ENCODE results near the gene WWOX.

Gene WWOX

GRCh38 chr16:78218279-78218678 is 118.8 kb downstream of the WWOX start:
- TF ChIP-seq SIN3A (IDR thresholded peaks at IDR 0.05; ENCODE audit: borderline replicate concordance, insufficient read depth, low read length) (no peak), TAF1 (IDR thresholded peaks at IDR 0.05; ENCODE audit: borderline replicate concordance, insufficient read depth, low read length) (no peak), FOXP2 (optimal IDR thresholded peaks at IDR 0.05; ENCODE audit: borderline replicate concordance, extremely low read depth, extremely low read length, insufficient read depth) (no peak), REST (IDR thresholded peaks at IDR 0.05; ENCODE audit: insufficient read depth in 1 of 2, low read depth in 2 of 2, low read length in 2 of 2) (no peak), POLR2AphosphoS5 (IDR thresholded peaks at IDR 0.05; ENCODE audit: low read depth, low read length) (no peak)

DNA sequence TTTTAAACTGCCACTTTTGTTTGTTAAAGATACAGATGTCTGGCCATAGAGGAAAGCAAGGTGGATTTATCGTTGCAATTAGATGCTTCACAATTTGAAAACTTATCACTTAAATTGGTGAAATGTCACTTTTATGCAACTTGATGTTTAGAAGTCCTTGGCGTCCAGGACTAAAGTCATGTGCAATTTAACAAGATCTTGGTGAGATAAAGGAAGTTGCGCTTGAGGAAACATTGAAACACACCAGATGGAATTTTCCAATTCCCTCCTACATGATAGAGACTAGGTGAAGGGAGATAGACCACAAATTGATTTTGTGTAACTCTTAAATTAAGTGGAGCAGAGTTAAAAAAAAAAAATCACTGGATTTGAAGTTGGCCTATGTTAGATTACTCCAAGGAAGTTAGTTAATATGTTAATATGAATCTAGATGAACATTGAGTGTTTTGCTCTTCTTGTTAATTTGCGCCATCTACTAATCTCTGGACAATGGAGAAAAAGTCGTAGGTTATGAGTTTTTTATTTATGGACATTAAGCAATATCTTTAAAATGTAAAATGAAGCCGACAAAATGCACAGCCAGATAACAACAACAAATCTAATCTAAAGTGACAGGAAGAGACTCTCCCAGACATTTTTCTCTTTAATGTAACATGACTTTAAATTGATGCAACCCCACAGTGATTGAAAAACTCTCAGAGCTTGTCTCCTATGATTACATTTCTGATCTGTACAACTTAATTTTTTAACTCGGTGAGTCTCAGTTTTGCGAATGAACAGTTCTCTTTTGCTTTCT is 119.6 kb downstream of the WWOX start:
- no peak for TF ChIP-seq SIN3A (IDR thresholded peaks at IDR 0.05; ENCODE audit: borderline replicate concordance, insufficient read depth, low read length)
- TF ChIP-seq TAF1 (IDR thresholded peaks at IDR 0.05; ENCODE audit: borderline replicate concordance, insufficient read depth, low read length): no peak
- no peak for TF ChIP-seq POLR2AphosphoS5 (IDR thresholded peaks at IDR 0.05; ENCODE audit: low read depth, low read length)
- TF ChIP-seq REST (IDR thresholded peaks at IDR 0.05; ENCODE audit: insufficient read depth in 1 of 2, low read depth in 2 of 2, low read length in 2 of 2): no peak
- no peak for TF ChIP-seq FOXP2 (optimal IDR thresholded peaks at IDR 0.05; ENCODE audit: borderline replicate concordance, extremely low read depth, extremely low read length, insufficient read depth)

DNA sequence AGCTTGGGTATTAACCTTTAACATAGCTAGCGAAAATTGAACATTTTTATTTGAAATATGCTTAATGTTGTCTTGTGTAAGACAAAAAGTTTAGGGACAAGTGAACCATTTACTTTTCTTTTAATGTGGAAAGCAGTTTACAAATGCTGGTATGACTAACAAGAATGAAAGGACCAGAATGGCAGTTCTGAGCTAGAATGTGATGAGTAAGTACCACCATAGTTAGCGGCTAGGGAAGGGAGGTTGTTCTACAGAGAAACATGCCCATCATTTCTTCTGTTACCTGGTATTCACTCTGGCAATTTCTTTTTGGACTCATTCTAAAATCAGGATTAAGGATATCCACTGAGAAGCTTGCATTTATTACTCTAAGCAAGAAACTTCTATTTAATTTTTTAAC is 121.1 kb downstream of the WWOX start:
- TF ChIP-seq REST (IDR thresholded peaks at IDR 0.05; ENCODE audit: insufficient read depth in 1 of 2, low read depth in 2 of 2, low read length in 2 of 2) (no peak), POLR2AphosphoS5 (IDR thresholded peaks at IDR 0.05; ENCODE audit: low read depth, low read length) (no peak), TAF1 (IDR thresholded peaks at IDR 0.05; ENCODE audit: borderline replicate concordance, insufficient read depth, low read length) (no peak), FOXP2 (optimal IDR thresholded peaks at IDR 0.05; ENCODE audit: borderline replicate concordance, extremely low read depth, extremely low read length, insufficient read depth) (no peak), SIN3A (IDR thresholded peaks at IDR 0.05; ENCODE audit: borderline replicate concordance, insufficient read depth, low read length) (no peak)

- TF ChIP-seq REST (IDR thresholded peaks at IDR 0.05; ENCODE audit: insufficient read depth in 1 of 2, low read depth in 2 of 2, low read length in 2 of 2): no peak
- no peak for TF ChIP-seq TAF1 (IDR thresholded peaks at IDR 0.05; ENCODE audit: borderline replicate concordance, insufficient read depth, low read length)
- no peak for TF ChIP-seq SIN3A (IDR thresholded peaks at IDR 0.05; ENCODE audit: borderline replicate concordance, insufficient read depth, low read length)
- no peak for TF ChIP-seq POLR2AphosphoS5 (IDR thresholded peaks at IDR 0.05; ENCODE audit: low read depth, low read length)
- no peak for TF ChIP-seq FOXP2 (optimal IDR thresholded peaks at IDR 0.05; ENCODE audit: borderline replicate concordance, extremely low read depth, extremely low read length, insufficient read depth)
Observed at GRCh38 chr16:78221892-78222291, 122.4 kb downstream of the WWOX start.
